Natural killer cell (primary cell): ENCODE measurements around the gene SLC39A11. TPM values are rescaled to one million over a fixed set of nuclear protein-coding genes. Genes with fewer than 3 reads are reported as not detected.

Experiments used
- ATAC-seq, 3 donors: fragments of 150-1000 bp in 2 of 3; fragments of 200-7000 bp in 1 of 3; cut with Tn5 transposase; 1 replicate in 1 of 3; 2 replicates in 2 of 3; pipeline ENCODE4 v1.10.0; 2021; ENCODE audit warnings: mild to moderate bottlenecking in 2 of 3, moderate library complexity in 2 of 3
- DNase-seq, 2 donors: peaks; one replicate each; pipeline versions ENCODE4 v3.0.0 to v3.0.0-alpha.2; 2013 to 2021; ENCODE audit warnings: mixed read lengths in 1 of 2
- H3K27ac ChIP-seq: one replicate; pipeline ENCODE4 v1.5.1; 2013; ENCODE audit warnings: mild to moderate bottlenecking, low read length
- H3K27me3 ChIP-seq: one replicate; pipeline ENCODE4 v1.6.1; 2013; ENCODE audit warnings: low read length; ENCODE audit not compliant: control insufficient read depth, insufficient read depth
- H3K36me3 ChIP-seq: one replicate; pipeline ENCODE4 v1.6.1; 2013; ENCODE audit warnings: low read length; ENCODE audit not compliant: control insufficient read depth, insufficient read depth
- H3K4me1 ChIP-seq: one replicate; pipeline ENCODE4 v1.6.1; 2013; ENCODE audit warnings: low read length; ENCODE audit not compliant: control insufficient read depth, insufficient read depth
- H3K4me3 ChIP-seq: one replicate; pipeline ENCODE4 v1.5.1; 2013; ENCODE audit warnings: low read length
- H3K9me3 ChIP-seq: one replicate; pipeline ENCODE4 v1.6.1; 2013; ENCODE audit warnings: low read length; ENCODE audit not compliant: control insufficient read depth, insufficient read depth
- H3K27ac Mint-ChIP-seq, 2 donors: one replicate each; pipeline ENCODE4 v1.8.0; 2022; ENCODE audit warnings: mild to moderate bottlenecking in 2 of 2, mixed read lengths in 2 of 2, moderate library complexity in 1 of 2
- H3K27me3 Mint-ChIP-seq, 2 donors: one replicate each; pipeline ENCODE4 v1.8.0; 2022; ENCODE audit warnings: low read depth in 2 of 2, mixed read lengths in 2 of 2
- H3K36me3 Mint-ChIP-seq: one replicate; pipeline ENCODE4 v1.8.0; 2022; ENCODE audit warnings: mixed read lengths
- H3K4me1 Mint-ChIP-seq, 2 donors: one replicate each; pipeline ENCODE4 v1.8.0; 2022; ENCODE audit warnings: mixed read lengths in 2 of 2
- H3K4me3 Mint-ChIP-seq: one replicate; pipeline ENCODE4 v1.8.0; 2022; ENCODE audit warnings: mild to moderate bottlenecking, moderate library complexity, mixed read lengths
- H3K9me3 Mint-ChIP-seq, 2 donors: one replicate each; pipeline ENCODE4 v1.8.0; 2022; ENCODE audit warnings: mixed read lengths in 2 of 2
- CTCF ChIP-seq: fragments of 200-600 bp; IDR thresholded peaks from one replicate; pipeline ENCODE4 v1.8.0; 2022; ENCODE audit warnings: antibody characterized with exemption
- WGBS: methylation state at CpG from one replicate; pipeline ENCODE4 v1.1.7; 2013; ENCODE audit warnings: missing lambda C conversion rate; ENCODE audit not compliant: insufficient coverage; 5-methylcytosine and 5-hydroxymethylcytosine counted together
- intact Hi-C: fragments of 100-400 bp; cut with micrococcal nuclease; formaldehyde crosslinking; loops from one replicate; pipeline ENCODE4 v1.14.2; 2022
- total RNA-seq, 4 donors: library from RNA; stranded (reverse); fragments of 120-200 nt in 1 of 4; gene quantifications; one replicate each; pipeline versions ENCODE4 v1.2.3 to v1.2.4, GENCODE V29; 2013 to 2022

Gene SLC39A11
- total RNA-seq, 3 donors from 2014 or later (not counting 1 experiment from before 2014, with no cell fraction given): 32.6 to 44.9 (median 39.4) TPM

- no peaks in the 10 kb centered on the region for H3K4me1 Mint-ChIP-seq
- TF ChIP-seq CTCF: no peak
- 83% methylated on average over 3 of the region's 4 CpGs for WGBS
- H3K4me3 ChIP-seq: no peak overlapping the region
- no peak overlapping the region for H3K4me3 Mint-ChIP-seq
- no peak overlapping the region for H3K27ac ChIP-seq
- no peak for DNase-seq
- no peaks in the 10 kb centered on the region for H3K9me3 Mint-ChIP-seq
- ATAC-seq: no peak
- no peak overlapping the region for H3K27ac Mint-ChIP-seq
- H3K9me3 ChIP-seq: no peaks in the 10 kb centered on the region
- no peaks in the 10 kb centered on the region for H3K27me3 ChIP-seq
- intact Hi-C loops: no loop called here
- H3K27me3 Mint-ChIP-seq: peaks cover 0 to 4% of the 10 kb centered on the region in 2 donors
- no peaks in the 10 kb centered on the region for H3K36me3 Mint-ChIP-seq
- no peaks in the 10 kb centered on the region for H3K4me1 ChIP-seq
- no peaks in the 10 kb centered on the region for H3K36me3 ChIP-seq
Observed at GRCh38 chr17:72644492-72644891, 448.0 kb downstream of the SLC39A11 start.

- H3K4me1 Mint-ChIP-seq: no peaks in the 10 kb centered on the region
- no peak overlapping the region for H3K4me3 ChIP-seq
- no peak for TF ChIP-seq CTCF
- H3K4me3 Mint-ChIP-seq: no peak overlapping the region
- H3K4me1 ChIP-seq: no peaks in the 10 kb centered on the region
- no peak overlapping the region for H3K27ac Mint-ChIP-seq
- H3K36me3 Mint-ChIP-seq: no peaks in the 10 kb centered on the region
- no peak overlapping the region for H3K27ac ChIP-seq
- DNase-seq (no peak), ATAC-seq (no peak)
- 96% methylated on average over 4 of the region's 4 CpGs for WGBS
- no peaks in the 10 kb centered on the region for H3K9me3 ChIP-seq
- H3K36me3 ChIP-seq: no peaks in the 10 kb centered on the region
- H3K27me3 ChIP-seq: no peaks in the 10 kb centered on the region
- peaks cover 4 to 6% of the 10 kb centered on the region in 2 donors for H3K27me3 Mint-ChIP-seq
- H3K9me3 Mint-ChIP-seq: no peaks in the 10 kb centered on the region
- intact Hi-C loops: no loop called here
Observed at GRCh38 chr17:72643575-72644216, 448.8 kb downstream of the SLC39A11 start.

GRCh38 chr17:72642720-72643119 lies 449.8 kb downstream of the SLC39A11 start:
- no peaks in the 10 kb centered on the region for H3K27me3 ChIP-seq
- H3K9me3 ChIP-seq: no peaks in the 10 kb centered on the region
- H3K4me3 Mint-ChIP-seq: no peak overlapping the region
- no peak for TF ChIP-seq CTCF
- ATAC-seq (no peak), DNase-seq (no peak)
- peaks cover 6 to 11% of the 10 kb centered on the region in 2 donors for H3K27me3 Mint-ChIP-seq
- H3K36me3 Mint-ChIP-seq: no peaks in the 10 kb centered on the region
- intact Hi-C loops: no loop called here
- H3K4me1 Mint-ChIP-seq: no peaks in the 10 kb centered on the region
- no peak overlapping the region for H3K4me3 ChIP-seq
- no peaks in the 10 kb centered on the region for H3K4me1 ChIP-seq
- 84% methylated on average over 7 of the region's 7 CpGs for WGBS
- no peak overlapping the region for H3K27ac Mint-ChIP-seq
- no peak overlapping the region for H3K27ac ChIP-seq
- H3K9me3 Mint-ChIP-seq: no peaks in the 10 kb centered on the region
- no peaks in the 10 kb centered on the region for H3K36me3 ChIP-seq
